ENCODE results near the gene NAT16. TPM values are rescaled to one million over a fixed set of nuclear protein-coding genes. Genes with fewer than 3 reads are reported as not detected.

Gene NAT16
- total and polyA plus RNA-seq, 9 of the 15 experiments (the other 6 are each of a cell fraction or from before 2014, with no cell fraction given), result 0.04 TPM; not detected in 8

DNA sequence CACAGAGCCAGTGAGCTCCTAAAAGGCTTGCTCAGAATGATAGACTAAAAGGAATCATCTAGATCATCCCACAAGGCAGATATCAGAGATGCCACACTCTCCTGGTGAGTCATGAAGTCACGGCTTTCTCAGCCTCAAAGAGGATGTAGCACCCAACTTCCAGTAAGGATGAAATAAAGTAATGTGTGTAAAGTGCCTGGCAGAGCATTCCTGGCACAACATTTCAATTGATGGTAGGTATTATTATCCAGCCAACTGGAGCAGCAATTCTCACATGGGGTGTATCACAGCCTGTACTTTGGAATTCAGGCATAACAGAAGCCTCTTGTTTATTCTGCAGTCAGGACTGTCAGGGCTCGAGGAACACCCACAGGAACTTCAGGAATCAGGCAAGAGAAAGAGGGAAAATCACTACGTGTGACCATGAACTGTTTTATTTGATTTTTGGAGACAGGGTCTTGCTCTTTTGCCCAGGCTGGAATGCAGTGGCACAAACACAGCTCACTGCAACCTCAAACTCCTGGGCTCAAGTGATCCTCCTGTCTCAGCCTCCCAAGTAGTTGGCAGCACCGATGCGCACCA is 5.3 kb upstream of the NAT16 start (continued):
- TF ChIP-seq, protein P1, sequence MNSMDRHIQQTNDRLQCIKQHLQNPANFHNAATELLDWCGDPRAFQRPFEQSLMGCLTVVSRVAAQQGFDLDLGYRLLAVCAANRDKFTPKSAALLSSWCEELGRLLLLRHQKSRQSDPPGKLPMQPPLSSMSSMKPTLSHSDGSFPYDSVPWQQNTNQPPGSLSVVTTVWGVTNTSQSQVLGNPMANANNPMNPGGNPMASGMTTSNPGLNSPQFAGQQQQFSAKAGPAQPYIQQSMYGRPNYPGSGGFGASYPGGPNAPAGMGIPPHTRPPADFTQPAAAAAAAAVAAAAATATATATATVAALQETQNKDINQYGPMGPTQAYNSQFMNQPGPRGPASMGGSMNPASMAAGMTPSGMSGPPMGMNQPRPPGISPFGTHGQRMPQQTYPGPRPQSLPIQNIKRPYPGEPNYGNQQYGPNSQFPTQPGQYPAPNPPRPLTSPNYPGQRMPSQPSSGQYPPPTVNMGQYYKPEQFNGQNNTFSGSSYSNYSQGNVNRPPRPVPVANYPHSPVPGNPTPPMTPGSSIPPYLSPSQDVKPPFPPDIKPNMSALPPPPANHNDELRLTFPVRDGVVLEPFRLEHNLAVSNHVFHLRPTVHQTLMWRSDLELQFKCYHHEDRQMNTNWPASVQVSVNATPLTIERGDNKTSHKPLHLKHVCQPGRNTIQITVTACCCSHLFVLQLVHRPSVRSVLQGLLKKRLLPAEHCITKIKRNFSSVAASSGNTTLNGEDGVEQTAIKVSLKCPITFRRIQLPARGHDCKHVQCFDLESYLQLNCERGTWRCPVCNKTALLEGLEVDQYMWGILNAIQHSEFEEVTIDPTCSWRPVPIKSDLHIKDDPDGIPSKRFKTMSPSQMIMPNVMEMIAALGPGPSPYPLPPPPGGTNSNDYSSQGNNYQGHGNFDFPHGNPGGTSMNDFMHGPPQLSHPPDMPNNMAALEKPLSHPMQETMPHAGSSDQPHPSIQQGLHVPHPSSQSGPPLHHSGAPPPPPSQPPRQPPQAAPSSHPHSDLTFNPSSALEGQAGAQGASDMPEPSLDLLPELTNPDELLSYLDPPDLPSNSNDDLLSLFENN (IDR thresholded peaks at IDR 0.05; ENCODE audit: low read depth in 2 of 2, low read length in 2 of 2), result no peak
- TF ChIP-seq YY1 (IDR thresholded peaks at IDR 0.05; ENCODE audit: borderline replicate concordance in 1 of 3, control insufficient read depth in 1 of 3, extremely low read depth in 1 of 3, insufficient read depth in 3 of 3, insufficient read length in 1 of 3, insufficient replicate concordance in 2 of 3, low read depth in 1 of 3, low read length in 2 of 3) (no peak), ATF3 (IDR thresholded peaks at IDR 0.05) (peak; percentile 78), ATF3 (CRISPR knock-in tag; conservative IDR thresholded peaks at IDR 0.05) (0 out of 2 replicates have a peak, but pooled peaks have one; percentile 7), ARID1B (IDR thresholded peaks at IDR 0.05) (peak; percentile 72), CBFA2T3 (IDR thresholded peaks at IDR 0.05) (peak; percentile 74)
